NCI-H2107 (cell line): ENCODE data around the gene PCNX2.
"Not testable (repeated sequence)": the region's sequence is repeated elsewhere in the genome, so short reads cannot be mapped to it uniquely, and the experiment has no call there.

ENCODE experiments used
- DNase-seq: peaks from one replicate; lab custom pipeline; 2025; lab: John Stamatoyannopoulos, UW

PCNX2 gene

GRCh38 chr1:233107130-233107660 lies 188.3 kb downstream of the PCNX2 start:
- no peak for DNase-seq

GRCh38 chr1:233105225-233105624 lies 190.3 kb downstream of the PCNX2 start:
- no peak for DNase-seq

- no peak for DNase-seq
These were observed 193.2 kb downstream of the PCNX2 start for GRCh38 chr1:233102341-233102740.

DNA sequence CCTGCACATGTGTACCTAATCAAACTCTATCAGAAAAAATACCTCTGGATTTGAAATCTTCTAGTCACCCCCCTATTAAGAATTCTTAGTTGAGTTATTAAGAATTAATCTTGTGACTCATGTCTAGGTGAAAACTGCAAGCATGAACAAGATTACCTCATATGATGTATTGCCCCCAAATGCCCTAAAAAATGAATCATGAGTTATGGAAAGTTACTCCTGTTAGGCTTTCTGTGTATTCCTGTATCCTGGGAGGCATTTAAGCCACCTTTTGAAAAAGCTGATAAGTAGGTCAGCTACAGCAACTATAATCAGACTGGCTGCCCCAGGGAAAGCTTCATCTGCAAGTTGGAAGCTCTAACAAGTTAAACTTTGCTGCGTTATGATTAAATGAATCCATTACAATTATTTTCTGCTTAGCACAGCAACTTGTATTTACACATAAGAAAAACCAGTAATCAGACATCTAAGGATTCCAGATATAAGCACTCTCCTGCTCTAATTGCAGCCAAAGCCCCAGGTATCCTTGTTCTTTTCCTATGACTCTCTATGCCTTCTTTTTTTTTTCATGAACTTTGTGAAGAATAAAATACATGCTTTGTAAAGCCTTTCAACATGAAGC lies 197.5 kb downstream of the PCNX2 start:
- DNase-seq, result no peak

- DNase-seq, result no peak
These were observed 198.0 kb downstream of the PCNX2 start for GRCh38 chr1:233097546-233097945.

DNA sequence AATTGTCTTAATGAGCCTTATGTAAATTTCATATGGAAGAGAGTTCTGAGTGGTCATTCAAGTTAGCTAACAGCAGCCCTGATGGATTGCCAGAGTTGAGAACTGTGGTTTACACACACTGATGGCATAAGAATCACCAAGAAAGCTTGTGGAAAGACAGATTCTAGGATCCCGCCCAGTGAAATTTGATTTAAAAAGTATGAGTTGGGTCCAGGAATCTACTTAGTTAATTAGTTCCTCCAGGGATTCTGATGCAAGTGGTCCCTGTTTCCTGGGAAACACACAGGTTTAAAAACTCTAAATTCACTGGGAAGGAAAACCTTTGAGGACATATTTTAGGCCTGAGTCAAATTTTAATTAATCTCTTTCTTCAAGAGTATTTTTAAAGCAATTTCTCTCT lies 200.8 kb downstream of the PCNX2 start:
- no peak for DNase-seq

DNA sequence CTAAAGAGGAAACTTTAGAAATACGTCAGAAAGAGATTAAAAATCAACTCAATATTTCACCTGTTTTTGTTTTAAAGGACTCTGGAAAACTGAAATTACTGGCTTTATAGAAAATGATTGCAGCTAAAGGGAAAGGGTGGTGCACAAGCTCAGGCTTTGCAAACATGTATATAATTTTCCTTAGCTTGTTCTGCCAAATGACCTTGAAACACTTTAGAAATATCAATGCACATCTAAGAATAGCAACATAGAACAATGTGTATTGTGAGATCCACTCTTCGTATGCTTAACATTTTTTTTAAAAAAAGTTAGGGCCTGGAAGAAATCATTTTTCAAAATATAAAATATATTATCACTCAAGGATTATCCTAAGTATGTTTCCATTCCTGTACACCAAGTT lies 201.3 kb downstream of the PCNX2 start:
- no peak for DNase-seq

DNA sequence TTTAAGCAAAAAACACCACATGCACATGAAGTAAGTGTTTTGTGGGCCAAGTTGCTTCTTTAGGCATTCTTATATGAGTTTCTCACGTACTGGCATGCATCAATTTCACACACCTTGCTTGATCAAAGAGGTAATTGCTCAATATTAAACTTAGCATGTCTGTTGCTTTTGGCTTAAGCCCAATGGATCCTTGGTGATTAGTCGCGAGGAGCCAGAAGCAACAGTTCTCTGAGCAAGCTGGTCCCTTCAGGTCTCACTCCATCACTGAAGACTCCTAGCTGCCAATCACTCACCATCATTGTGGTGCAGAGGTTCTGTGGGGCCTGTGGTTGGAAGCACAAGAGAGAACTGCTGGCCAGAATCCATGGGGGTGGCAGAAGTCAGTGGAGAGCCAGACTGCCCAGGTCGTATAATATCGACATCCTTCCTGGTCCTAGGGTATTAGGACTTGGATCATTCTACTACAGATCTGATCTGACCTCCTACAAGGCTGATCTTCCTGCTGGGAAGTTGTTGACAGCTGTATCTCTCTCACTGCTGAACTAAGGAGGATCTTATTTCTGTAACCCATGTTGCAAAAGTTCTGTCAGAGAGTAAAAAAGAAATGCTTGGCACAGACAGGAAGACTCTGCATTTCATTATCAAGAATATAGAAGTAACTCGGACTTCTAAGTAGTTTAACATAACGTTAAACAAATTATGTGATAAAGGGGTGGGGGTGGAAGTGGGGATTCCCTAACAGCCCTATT lies 204.6 kb downstream of the PCNX2 start:
- DNase-seq, result no peak

- no peak for DNase-seq
These were observed 206.3 kb downstream of the PCNX2 start for GRCh38 chr1:233089251-233089650.

DNA sequence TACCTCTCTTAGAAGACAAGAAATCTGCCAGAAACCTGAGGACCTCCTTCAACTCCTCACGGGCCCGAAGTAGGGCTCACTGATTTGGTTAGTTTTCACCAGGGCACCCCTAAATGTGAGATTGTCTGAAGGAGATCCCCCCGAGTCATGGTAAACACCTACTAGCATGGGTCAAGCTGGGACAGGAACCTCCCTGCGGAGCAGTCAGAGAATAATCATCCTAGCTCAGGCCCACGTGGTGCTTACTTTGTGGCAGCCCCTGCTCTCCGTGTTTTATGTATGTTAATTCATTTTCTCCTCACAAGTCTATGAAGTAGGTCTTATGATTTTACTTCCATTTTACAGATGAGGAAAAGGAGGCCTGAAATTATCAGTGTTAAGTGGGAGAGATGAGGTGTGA lies 206.9 kb downstream of the PCNX2 start:
- DNase-seq, result no peak

GRCh38 chr1:233086961-233087881 lies 208.3 kb downstream of the PCNX2 start:
- no peak for DNase-seq

GRCh38 chr1:233085566-233085965 lies 210.0 kb downstream of the PCNX2 start:
- no peak for DNase-seq

DNA sequence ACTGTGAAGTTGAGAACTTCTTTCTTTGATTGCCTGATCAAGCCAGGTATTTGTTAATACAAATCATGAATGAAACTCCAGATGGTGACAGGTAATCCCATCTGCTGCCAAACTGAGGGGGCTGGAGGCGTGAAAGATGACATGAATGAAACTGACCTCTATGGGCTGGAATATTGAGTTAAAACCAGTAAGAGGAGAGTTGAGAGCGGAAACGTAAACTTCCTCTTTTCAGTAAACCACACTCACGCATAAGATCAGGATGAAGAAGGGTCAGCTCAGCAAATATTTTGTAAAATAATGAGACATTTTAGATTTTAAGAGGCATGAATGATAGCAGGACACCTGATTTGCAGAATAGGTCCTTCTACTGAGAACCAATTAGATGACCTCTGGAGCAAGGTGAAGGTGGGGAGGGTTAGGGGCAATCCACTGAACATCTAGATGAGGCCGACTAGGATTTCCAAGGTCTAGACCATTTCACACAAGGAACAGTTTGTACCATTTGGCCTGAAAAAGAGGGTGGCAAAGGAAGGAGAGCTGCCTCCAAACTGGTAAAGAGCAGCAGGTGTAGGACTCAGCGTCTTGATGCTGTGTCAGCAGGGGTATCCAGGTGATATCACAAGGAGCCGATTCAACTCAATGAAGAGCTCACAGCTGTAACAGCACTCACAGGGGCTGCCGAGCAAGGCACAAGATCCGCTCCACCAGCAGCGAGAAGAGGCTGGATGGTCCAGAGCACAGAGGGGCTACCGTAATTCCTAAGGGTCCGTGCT lies 212.6 kb downstream of the PCNX2 start:
- DNase-seq, result no peak

GRCh38 chr1:233081735-233082134 lies 213.8 kb downstream of the PCNX2 start:
- DNase-seq, result no peak

- DNase-seq, result not testable (repeated sequence)
These were observed 214.7 kb downstream of the PCNX2 start for GRCh38 chr1:233080827-233081226.

DNA sequence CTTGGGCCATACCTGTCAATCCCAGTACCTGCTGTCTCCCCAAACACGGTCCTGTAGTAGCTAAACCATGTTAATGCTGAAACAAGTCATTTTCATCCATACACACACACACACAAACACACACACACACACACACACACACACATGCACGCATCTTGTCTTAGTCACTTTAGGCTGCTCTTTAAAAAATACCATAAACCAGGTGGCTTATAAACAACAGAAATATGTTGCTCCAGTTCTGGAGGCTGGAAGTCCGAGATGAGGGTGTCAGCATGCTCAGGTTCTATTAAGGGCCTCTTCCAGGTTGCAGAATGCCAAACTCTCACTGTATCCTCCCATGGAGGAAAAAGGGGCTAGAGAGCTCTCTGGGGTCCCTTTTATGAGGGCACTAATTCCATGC lies 215.2 kb downstream of the PCNX2 start:
- no peak for DNase-seq

GRCh38 chr1:233079574-233079973 lies 216.0 kb downstream of the PCNX2 start:
- no peak for DNase-seq

GRCh38 chr1:233078396-233078795 lies 217.1 kb downstream of the PCNX2 start:
- DNase-seq, result no peak

DNA sequence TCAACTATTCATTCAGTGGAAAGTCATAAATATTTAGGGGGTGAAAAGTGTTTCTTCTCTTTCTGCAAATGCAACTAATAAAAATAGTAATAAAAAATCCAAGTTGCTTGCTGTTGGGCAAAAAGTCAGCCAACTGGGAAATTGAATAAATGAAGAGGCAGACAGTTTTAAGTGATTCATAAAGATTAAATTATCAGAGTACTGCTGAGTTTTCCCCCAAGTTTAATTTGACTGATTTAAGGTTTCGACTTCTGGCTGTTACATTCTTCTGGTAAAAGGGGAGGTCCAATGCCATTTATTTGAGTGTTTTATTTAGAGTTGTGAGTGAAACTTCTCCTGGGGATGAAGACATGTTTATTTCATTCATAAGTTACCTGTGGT lies 219.6 kb downstream of the PCNX2 start:
- no peak for DNase-seq

DNA sequence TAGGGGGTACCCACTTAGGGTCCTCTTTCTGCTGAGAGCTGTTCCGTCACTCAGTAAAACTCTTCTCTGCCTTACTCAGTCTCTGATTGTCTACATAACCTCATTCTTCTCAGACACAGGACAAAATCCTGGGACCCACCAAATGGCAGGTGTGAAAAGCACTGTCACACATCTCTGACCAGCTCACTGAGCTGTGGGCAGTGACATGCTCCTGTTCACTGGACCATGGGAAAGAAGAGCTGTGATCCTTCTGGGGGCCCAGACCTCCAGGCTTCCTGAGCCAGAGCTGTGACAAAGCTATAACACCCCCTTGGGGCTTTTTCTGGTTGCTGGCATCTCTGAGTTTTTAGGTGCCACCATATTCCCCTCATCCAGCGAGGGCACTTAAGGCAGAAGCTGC lies 229.4 kb downstream of the PCNX2 start:
- DNase-seq, result no peak

DNA sequence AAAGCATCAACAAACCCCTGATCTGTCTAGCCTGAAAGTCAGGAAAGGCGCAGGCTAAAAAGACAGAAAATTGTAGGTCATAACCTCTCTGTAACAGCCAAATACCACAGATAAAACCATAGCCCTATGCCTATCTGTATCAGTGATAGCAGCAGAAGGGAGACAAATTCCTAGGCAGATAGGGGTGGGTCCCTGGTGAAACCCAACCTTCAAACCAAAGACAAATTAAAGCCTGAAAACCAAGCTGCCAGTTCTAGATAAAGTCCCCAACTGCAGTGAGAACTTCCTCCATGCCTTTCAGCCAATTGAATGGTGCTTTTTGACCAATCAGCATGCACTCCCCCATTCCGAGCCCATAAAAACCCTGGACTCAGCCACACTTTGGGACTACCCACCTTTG lies 229.8 kb downstream of the PCNX2 start:
- no peak for DNase-seq

GRCh38 chr1:233064988-233065387 lies 230.5 kb downstream of the PCNX2 start:
- DNase-seq, result no peak
